Endodermal cell (in vitro differentiated cells): ENCODE measurements around the gene AOC2. TPM values are rescaled to one million over a fixed set of nuclear protein-coding genes. Genes with fewer than 3 reads are reported as not detected.

ENCODE experiments used
- microRNA-seq: library from miRNA; unstranded; fragments of <30 nt; microRNA quantifications from one replicate; pipeline ENCODE4 v1.2.0, GENCODE V29; 2020; ENCODE audit warnings: borderline microRNAs expressed
- total RNA-seq, 2 donors: library from RNA; stranded (reverse); fragmentation: NEBNext Ultra II Directional in 1 of 2; extraction: Animal tissue kit (Norgen Biotek cat#: 25700) in 1 of 2; gene quantifications; 2 replicates in 1 of 2; 3 replicates in 1 of 2; pipeline ENCODE4 v1.2.1, GENCODE V29; 2021

The AOC2 gene
- total RNA-seq, 2 donors from 2014 or later: 3.7 to 3.8 TPM

Small RNA genes within 50 kb of the gene (microRNA-seq; reads per million reads assigned to microRNA genes)
- not detected for gene MIR6781

Other genes with a start within 250 kb of the AOC2 start
- gene RETREG3, start 235.2 kb upstream of the AOC2 start, total RNA-seq: 10 to 100 TPM; 51.5 to 55.4 TPM
- gene TUBG1, start 234.9 kb upstream of the AOC2 start, total RNA-seq: 100 to 1,000 TPM in 1 of 2 donors, 10 to 100 TPM in 1; 94.2 to 124 TPM
- gene TUBG2, start 185.3 kb upstream of the AOC2 start, total RNA-seq: 10 to 100 TPM; 32.4 to 38.0 TPM
- 10 to 100 TPM; 13.7 to 24.3 TPM for gene PLEKHH3, start 167.6 kb upstream of the AOC2 start, total RNA-seq
- gene CCR10, start 162.7 kb upstream of the AOC2 start, total RNA-seq: 1 to 10 TPM in 1 of 2 donors, under 1 TPM in 1; 0.70 to 1.7 TPM
- gene CNTNAP1, start 162.0 kb upstream of the AOC2 start, total RNA-seq: 10 to 100 TPM in 1 of 2 donors, 1 to 10 TPM in 1; 9.9 to 18.9 TPM
- 10 to 100 TPM; 26.0 to 27.2 TPM for gene EZH1, start 99.5 kb upstream of the AOC2 start, total RNA-seq
- 1 to 10 TPM; 4.9 to 5.1 TPM for gene RAMP2, start 83.4 kb upstream of the AOC2 start, total RNA-seq
- 100 to 1,000 TPM; 114 to 126 TPM for gene VPS25, start 71.1 kb upstream of the AOC2 start, total RNA-seq
- gene WNK4, start 64.0 kb upstream of the AOC2 start, total RNA-seq: 1 to 10 TPM; 2.1 to 3.3 TPM
- 10 to 100 TPM; 64.6 to 67.8 TPM for gene COA3, start 45.9 kb upstream of the AOC2 start, total RNA-seq
- gene CNTD1, start 45.7 kb upstream of the AOC2 start, total RNA-seq: not detected
- gene BECN1, start 20.3 kb upstream of the AOC2 start, total RNA-seq: 10 to 100 TPM; 59.9 to 60.6 TPM
- 100 to 1,000 TPM; 153 to 178 TPM for gene PSME3, start 11.2 kb upstream of the AOC2 start, total RNA-seq
- 1 to 10 TPM; 1.3 to 1.9 TPM for gene AOC3, start 6.6 kb downstream of the AOC2 start, total RNA-seq
- gene G6PC1, start 56.2 kb downstream of the AOC2 start, total RNA-seq: not detected
- gene AARSD1, start 119.9 kb downstream of the AOC2 start, total RNA-seq: 10 to 100 TPM; 48.7 to 50.9 TPM
- 1 to 10 TPM; 4.6 to 7.9 TPM for gene PTGES3L, start 135.5 kb downstream of the AOC2 start, total RNA-seq
- 10 to 100 TPM; 17.7 to 18.5 TPM for gene RUNDC1, start 136.0 kb downstream of the AOC2 start, total RNA-seq
- 1,000 to 10,000 TPM; 1,077 to 1,196 TPM for gene RPL27, start 153.8 kb downstream of the AOC2 start, total RNA-seq
- 1 to 10 TPM; 3.0 to 5.1 TPM for gene IFI35, start 162.2 kb downstream of the AOC2 start, total RNA-seq
- 100 to 1,000 TPM; 306 to 402 TPM for gene VAT1, start 177.8 kb downstream of the AOC2 start, total RNA-seq
- gene RND2, start 180.7 kb downstream of the AOC2 start, total RNA-seq: 10 to 100 TPM; 36.1 to 55.5 TPM